Activated B cell treated with CpG ODN at 0.5 μM for 24 hours (primary cell): ENCODE results near the gene TCEA2. TPM values are rescaled to one million over a fixed set of nuclear protein-coding genes. Genes with fewer than 3 reads are reported as not detected.

Source experiments
- ATAC-seq: fragments of 200-7000 bp; cut with Tn5 transposase; one replicate; pipeline ENCODE4 v1.10.0; 2021; ENCODE audit warnings: low read depth, mild to moderate bottlenecking, moderate library complexity
- CTCF ChIA-PET: fragments of 350-600 bp; sonication (Branson Sonifier 250); formaldehyde crosslinking; loops from one replicate; lab custom pipeline; 2021; ENCODE audit warnings: antibody characterized with exemption; lab: Charles Lee
- POLR2A ChIA-PET: fragments of 350-600 bp; sonication (Branson Sonifier 250); formaldehyde crosslinking; loops from one replicate; lab custom pipeline; 2021; ENCODE audit warnings: antibody characterized with exemption; lab: Charles Lee
- DNase-seq: peaks from one replicate; pipeline ENCODE4 v3.0.0; 2022
- H3K27ac Mint-ChIP-seq: one replicate; pipeline ENCODE4 v1.8.0; 2020; ENCODE audit warnings: mixed read lengths
- H3K27me3 Mint-ChIP-seq: one replicate; pipeline ENCODE4 v1.8.0; 2021; ENCODE audit warnings: mixed read lengths
- H3K36me3 Mint-ChIP-seq: one replicate; pipeline ENCODE4 v1.8.0; 2021; ENCODE audit warnings: low read depth, mixed read lengths
- H3K4me1 Mint-ChIP-seq: one replicate; pipeline ENCODE4 v1.8.0; 2021; ENCODE audit warnings: mixed read lengths
- H3K4me3 Mint-ChIP-seq: one replicate; pipeline ENCODE4 v1.8.0; 2020; ENCODE audit warnings: mild to moderate bottlenecking, mixed read lengths
- H3K9me3 Mint-ChIP-seq: one replicate; pipeline ENCODE4 v1.8.0; 2020; ENCODE audit warnings: mixed read lengths
- CTCF ChIP-seq: fragments of 200-600 bp; IDR thresholded peaks from one replicate; pipeline ENCODE4 v1.8.0; 2022; ENCODE audit warnings: antibody characterized with exemption, mild to moderate bottlenecking
- intact Hi-C: fragments of 100-400 bp; cut with micrococcal nuclease; formaldehyde crosslinking; loops from one replicate; pipeline ENCODE4 v1.15.1; 2024
- total RNA-seq: library from RNA; stranded (reverse); gene quantifications from 2 replicates; pipeline ENCODE4 v1.2.3, GENCODE V29; 2022

The TCEA2 gene
- total RNA-seq, 1 donor from 2014 or later, result 20.3 TPM

GRCh38 chr20:64072498-64073063, 9.6 kb downstream of the TCEA2 start:
- no peak for TF ChIP-seq CTCF
- peaks cover 65% of the 10 kb centered on the region for H3K4me1 Mint-ChIP-seq
- POLR2A ChIA-PET, result interaction anchor here (1.1 kb wide), 1 partner anchor 208 kb away, joined by 3 read pairs; the partner anchor contains the start of gene TPD52L2
- DNase-seq, result no peak
- ATAC-seq, result no peak
- no peaks in the 10 kb centered on the region for H3K27me3 Mint-ChIP-seq
- peaks cover 37% of the 10 kb centered on the region for H3K36me3 Mint-ChIP-seq
- H3K27ac Mint-ChIP-seq, result peak overlapping the region; percentile 50
- no peaks in the 10 kb centered on the region for H3K9me3 Mint-ChIP-seq
- CTCF ChIA-PET, result interaction anchor here (1.8 kb wide), 1 partner anchor 34 kb away, joined by 4 read pairs; no protein-coding TSS in a partner anchor
- intact Hi-C loops, result no loop called here
- H3K4me3 Mint-ChIP-seq, result no peak overlapping the region

DNA sequence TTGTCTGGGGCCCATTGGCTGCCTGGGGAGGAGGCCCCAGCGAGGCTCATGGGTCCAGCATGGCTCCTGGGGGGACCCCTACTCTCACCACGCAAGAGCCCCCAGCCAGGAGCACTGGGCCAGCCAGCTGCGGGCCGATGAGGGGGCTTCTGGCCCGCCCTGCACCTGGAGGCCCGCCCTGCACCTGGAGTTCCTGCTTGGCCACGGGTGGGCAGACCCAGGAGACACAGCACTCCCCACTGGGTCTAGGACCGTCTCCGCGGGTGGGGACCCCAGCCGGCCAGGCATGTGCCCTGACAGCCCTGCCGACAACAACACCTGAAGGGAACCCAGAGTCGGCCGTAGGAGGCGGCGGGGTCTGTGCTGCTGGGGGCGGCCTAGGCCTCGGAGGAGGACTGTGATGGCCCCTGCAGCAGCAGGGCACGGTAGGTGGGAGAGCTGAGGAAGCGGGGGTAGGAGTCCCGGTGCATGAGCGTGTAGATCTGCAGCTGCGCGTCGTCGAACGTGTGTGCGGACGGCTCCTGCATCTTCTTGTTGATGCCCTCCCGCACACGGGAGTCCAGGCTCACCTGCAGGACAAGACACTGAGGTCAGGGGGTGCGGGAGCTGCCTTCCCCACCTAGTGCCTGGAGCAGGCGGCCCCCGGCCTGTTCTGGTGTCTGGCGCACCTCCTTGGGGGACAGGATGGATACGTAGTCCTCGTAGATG, 10.6 kb downstream of the TCEA2 start:
- peak overlapping the region; percentile 18 for H3K27ac Mint-ChIP-seq
- DNase-seq (no peak), ATAC-seq (no peak)
- no peak for TF ChIP-seq CTCF
- H3K9me3 Mint-ChIP-seq, result no peaks in the 10 kb centered on the region
- H3K36me3 Mint-ChIP-seq, result peaks cover 39% of the 10 kb centered on the region
- ChIA-PET CTCF (no interaction called here), POLR2A (interaction anchor here (8.1 kb wide), 1 partner anchor 7 kb away, joined by 77 read pairs; no protein-coding TSS in a partner anchor)
- no peaks in the 10 kb centered on the region for H3K27me3 Mint-ChIP-seq
- intact Hi-C loops, result no loop called here
- H3K4me1 Mint-ChIP-seq, result peaks cover 64% of the 10 kb centered on the region
- no peak overlapping the region for H3K4me3 Mint-ChIP-seq

DNA sequence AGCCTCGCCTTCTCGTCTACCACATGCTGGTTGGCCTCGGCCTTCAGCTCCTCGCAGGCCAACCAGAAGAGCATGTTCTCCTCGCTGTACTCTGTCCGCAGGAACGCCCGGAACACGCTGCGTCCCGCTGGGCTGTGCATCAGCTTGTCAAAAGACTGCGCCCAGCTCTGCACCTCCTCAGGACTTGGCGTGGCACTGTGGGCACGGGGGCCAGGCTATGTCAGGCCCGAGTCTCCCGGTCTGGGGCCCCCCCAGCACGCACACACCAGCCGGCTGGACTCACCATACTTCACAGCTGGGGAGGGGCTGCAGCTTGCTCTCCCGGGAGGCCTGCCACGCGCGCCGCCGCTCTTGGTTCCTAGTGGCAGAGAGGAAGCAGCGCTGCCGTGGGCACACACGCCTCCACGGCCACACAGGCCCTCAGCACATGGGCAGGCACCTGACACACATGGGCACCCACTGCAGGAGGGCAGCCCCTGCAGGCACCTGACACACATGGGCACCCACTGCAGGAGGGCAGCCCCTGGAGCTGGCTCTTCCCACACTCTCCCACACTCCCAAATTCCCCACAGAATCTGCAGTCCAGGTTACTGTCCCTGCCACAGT, 11.3 kb downstream of the TCEA2 start:
- ChIA-PET POLR2A (interaction anchor here (0.6 to 8.1 kb wide), 2 partner anchors 8 to 34 kb away, joined by 3 to 77 read pairs; no protein-coding TSS in a partner anchor), CTCF (no interaction called here)
- Mint-ChIP-seq H3K36me3 (peaks cover 41% of the 10 kb centered on the region), H3K9me3 (no peaks in the 10 kb centered on the region), H3K4me1 (peaks cover 64% of the 10 kb centered on the region), H3K27me3 (no peaks in the 10 kb centered on the region), H3K4me3 (no peak overlapping the region), H3K27ac (peak overlapping the region; percentile 7)
- DNase-seq (no peak), ATAC-seq (no peak)
- intact Hi-C loops, result no loop called here
- no peak for TF ChIP-seq CTCF

GRCh38 chr20:64074963-64075362, 12.0 kb downstream of the TCEA2 start:
- Mint-ChIP-seq H3K9me3 (no peaks in the 10 kb centered on the region), H3K27ac (no peak overlapping the region), H3K27me3 (no peaks in the 10 kb centered on the region), H3K36me3 (peaks cover 41% of the 10 kb centered on the region), H3K4me3 (no peak overlapping the region), H3K4me1 (peaks cover 59% of the 10 kb centered on the region)
- ChIA-PET POLR2A (interaction anchor here (0.6 to 8.1 kb wide), 3 partner anchors 9 to 560 kb away, joined by 3 to 77 read pairs (median 4); no protein-coding TSS in a partner anchor), CTCF (interaction anchor here (0.8 kb wide), 1 partner anchor 35 kb away, joined by 3 read pairs; no protein-coding TSS in a partner anchor)
- TF ChIP-seq CTCF, result no peak
- DNase-seq (no peak), ATAC-seq (no peak)
- intact Hi-C loops, result loop anchor here (5.0 kb wide), 1 partner anchor 93 kb away; the partner anchor contains the start of gene PRPF6
